ENCODE data around the gene FADS2. TPM values are rescaled to one million over a fixed set of nuclear protein-coding genes. Genes with fewer than 3 reads are reported as not detected.

FADS2 gene
- total and polyA plus RNA-seq, 9 of the 15 experiments (the other 6 are each of a cell fraction or from before 2014, with no cell fraction given), result 2.9 to 42.8 (median 16.2) TPM

DNA sequence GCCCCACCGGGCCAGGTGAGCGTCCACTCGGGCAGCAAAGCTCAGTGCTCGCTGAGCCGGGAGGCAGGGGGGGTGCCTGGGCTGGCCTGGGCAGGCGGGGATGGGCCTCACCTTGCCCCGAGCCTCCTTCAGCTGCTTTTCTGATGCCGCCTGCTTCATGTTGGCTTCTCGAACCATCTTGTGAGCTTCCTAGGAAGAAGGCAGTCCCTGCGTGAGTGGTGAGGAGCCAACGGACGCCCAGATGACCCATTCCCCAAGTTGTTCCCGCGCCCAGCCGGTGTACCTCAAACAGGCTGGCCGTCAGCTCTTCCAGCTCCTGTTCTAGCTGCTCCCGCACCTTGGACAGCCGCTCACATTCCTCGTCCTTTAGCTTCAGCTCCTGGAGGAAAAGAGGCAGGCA is 79.2 kb downstream of the FADS2 start:
- no TSS peak for BruUV-seq (replicated peaks)
- 91% methylated on average over 16 of the region's 19 CpGs for WGBS (ENCODE audit: insufficient coverage, low coverage, missing lambda C conversion rate)
- 0 out of 4 replicates have a peak overlapping the region, but pooled peaks of 1 of the 2 experiments have one; percentile 31 for H3K9ac ChIP-seq (ENCODE audit: insufficient read depth in 1 of 2, low read depth in 2 of 2, low read length in 2 of 2)
- H3K9me3 ChIP-seq (replicated peaks; ENCODE audit: control insufficient read depth, insufficient read depth, low read depth, low read length), result no peaks in the 10 kb centered on the region
- no peak overlapping the region for H3K4me2 ChIP-seq (ENCODE audit: insufficient read depth, low read length)
- no peaks in the 10 kb centered on the region for H3K27me3 ChIP-seq (ENCODE audit: control insufficient read depth in 2 of 2, insufficient read depth in 2 of 2, low read length in 2 of 2)
- CTCF ChIA-PET (ENCODE audit: low intra/inter-chr PET ratio), result no interaction called here
- POLR2A ChIA-PET, result interaction anchor here (0.5 to 2.4 kb wide), 12 partner anchors 9 to 1719 kb away, joined by 3 to 9 read pairs (median 4); partner anchors contain the start of genes EEF1G and RAB3IL1
- peaks cover 59% of the 10 kb centered on the region; the same call in 2 of the 3 replicates for H3K36me3 ChIP-seq (ENCODE audit: control insufficient read depth, insufficient read depth, low read length)
- no peak for DNase-seq (ENCODE audit: extremely low read depth in 1 of 4, low spot score in 3 of 4)
- no peak overlapping the region for H2AFZ ChIP-seq (ENCODE audit: low read depth, low read length)
- no peak for FAIRE-seq
- in situ Hi-C loops (cut with MboI) (no loop called here), intact Hi-C loops (cut with micrococcal nuclease) (no loop called here)
- no peak overlapping the region for H3K4me3 ChIP-seq
- H3K4me1 ChIP-seq (replicated peaks in 1 of 2; ENCODE audit: control insufficient read depth in 2 of 2, insufficient read depth in 2 of 2, low read length in 2 of 2), result peaks cover 14 to 58% of the 10 kb centered on the region in 2 experiments
- no peak for ATAC-seq
- no peak overlapping the region for H3K27ac ChIP-seq (ENCODE audit: extremely low read depth, low read depth, low read length)
- peaks cover 24% of the 10 kb centered on the region; the same call in 1 of the 2 replicates for H4K20me1 ChIP-seq (replicated peaks; ENCODE audit: control insufficient read depth, insufficient read depth, low read length)
- peaks cover 12% of the 10 kb centered on the region for H3K9me1 ChIP-seq (ENCODE audit: control insufficient read depth, insufficient read depth, low read length)
- peaks cover 38% of the 10 kb centered on the region for H3K79me2 ChIP-seq (ENCODE audit: control insufficient read depth, insufficient read depth, low read length)
- TF ChIP-seq GTF2A2 (tag; IDR thresholded peaks at IDR 0.05) (no peak), E2F8 (IDR thresholded peaks at IDR 0.05; ENCODE audit: low read depth, partially characterized antibody) (no peak), ZNF561 (CRISPR knock-in tag; conservative IDR thresholded peaks at IDR 0.05) (no peak), SREBF2 (CRISPR knock-in tag; IDR thresholded peaks at IDR 0.05) (no peak), LARP7 (IDR thresholded peaks at IDR 0.05) (no peak), GABPB1 (CRISPR knock-in tag; IDR thresholded peaks at IDR 0.05) (no peak), RNF2 (IDR thresholded peaks at IDR 0.05) (no peak), DACH1 (IDR thresholded peaks at IDR 0.05; ENCODE audit: partially characterized antibody) (no peak), SETDB1 (IDR thresholded peaks at IDR 0.05; ENCODE audit: low read length) (no peak)
- TF ChIP-seq, protein P1, sequence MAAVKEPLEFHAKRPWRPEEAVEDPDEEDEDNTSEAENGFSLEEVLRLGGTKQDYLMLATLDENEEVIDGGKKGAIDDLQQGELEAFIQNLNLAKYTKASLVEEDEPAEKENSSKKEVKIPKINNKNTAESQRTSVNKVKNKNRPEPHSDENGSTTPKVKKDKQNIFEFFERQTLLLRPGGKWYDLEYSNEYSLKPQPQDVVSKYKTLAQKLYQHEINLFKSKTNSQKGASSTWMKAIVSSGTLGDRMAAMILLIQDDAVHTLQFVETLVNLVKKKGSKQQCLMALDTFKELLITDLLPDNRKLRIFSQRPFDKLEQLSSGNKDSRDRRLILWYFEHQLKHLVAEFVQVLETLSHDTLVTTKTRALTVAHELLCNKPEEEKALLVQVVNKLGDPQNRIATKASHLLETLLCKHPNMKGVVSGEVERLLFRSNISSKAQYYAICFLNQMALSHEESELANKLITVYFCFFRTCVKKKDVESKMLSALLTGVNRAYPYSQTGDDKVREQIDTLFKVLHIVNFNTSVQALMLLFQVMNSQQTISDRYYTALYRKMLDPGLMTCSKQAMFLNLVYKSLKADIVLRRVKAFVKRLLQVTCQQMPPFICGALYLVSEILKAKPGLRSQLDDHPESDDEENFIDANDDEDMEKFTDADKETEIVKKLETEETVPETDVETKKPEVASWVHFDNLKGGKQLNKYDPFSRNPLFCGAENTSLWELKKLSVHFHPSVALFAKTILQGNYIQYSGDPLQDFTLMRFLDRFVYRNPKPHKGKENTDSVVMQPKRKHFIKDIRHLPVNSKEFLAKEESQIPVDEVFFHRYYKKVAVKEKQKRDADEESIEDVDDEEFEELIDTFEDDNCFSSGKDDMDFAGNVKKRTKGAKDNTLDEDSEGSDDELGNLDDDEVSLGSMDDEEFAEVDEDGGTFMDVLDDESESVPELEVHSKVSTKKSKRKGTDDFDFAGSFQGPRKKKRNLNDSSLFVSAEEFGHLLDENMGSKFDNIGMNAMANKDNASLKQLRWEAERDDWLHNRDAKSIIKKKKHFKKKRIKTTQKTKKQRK (IDR thresholded peaks at IDR 0.05; ENCODE audit: borderline replicate concordance, low read depth, low read length), result no peak
- TF ChIP-seq, protein P2, sequence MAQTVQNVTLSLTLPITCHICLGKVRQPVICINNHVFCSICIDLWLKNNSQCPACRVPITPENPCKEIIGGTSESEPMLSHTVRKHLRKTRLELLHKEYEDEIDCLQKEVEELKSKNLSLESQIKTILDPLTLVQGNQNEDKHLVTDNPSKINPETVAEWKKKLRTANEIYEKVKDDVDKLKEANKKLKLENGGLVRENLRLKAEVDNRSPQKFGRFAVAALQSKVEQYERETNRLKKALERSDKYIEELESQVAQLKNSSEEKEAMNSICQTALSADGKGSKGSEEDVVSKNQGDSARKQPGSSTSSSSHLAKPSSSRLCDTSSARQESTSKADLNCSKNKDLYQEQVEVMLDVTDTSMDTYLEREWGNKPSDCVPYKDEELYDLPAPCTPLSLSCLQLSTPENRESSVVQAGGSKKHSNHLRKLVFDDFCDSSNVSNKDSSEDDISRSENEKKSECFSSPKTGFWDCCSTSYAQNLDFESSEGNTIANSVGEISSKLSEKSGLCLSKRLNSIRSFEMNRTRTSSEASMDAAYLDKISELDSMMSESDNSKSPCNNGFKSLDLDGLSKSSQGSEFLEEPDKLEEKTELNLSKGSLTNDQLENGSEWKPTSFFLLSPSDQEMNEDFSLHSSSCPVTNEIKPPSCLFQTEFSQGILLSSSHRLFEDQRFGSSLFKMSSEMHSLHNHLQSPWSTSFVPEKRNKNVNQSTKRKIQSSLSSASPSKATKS (CRISPR knock-in tag; IDR thresholded peaks at IDR 0.05), result no peak
